ENCODE results near the gene OXTR.

Gene OXTR

DNA sequence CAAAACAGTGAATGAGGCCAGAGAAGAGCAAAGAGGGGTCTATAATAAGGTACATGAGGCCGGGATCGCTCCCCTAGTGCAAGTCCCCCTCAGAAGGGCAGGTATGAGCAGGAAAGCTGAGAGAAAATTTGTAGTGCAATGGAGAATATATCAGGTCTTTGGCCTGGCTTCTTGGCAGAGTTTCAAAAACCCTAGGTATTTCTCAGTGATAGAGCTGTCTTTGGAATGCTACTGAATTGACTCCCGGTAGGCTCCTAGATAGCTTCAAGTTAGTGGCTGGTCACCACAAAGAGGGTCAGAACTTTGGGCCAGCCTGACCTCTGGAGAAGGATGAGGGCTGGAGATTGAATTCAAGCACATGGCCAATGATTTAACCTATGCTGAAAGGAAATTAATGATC lies 30.6 kb upstream of the OXTR start:
- TF ChIP-seq, protein P1, sequence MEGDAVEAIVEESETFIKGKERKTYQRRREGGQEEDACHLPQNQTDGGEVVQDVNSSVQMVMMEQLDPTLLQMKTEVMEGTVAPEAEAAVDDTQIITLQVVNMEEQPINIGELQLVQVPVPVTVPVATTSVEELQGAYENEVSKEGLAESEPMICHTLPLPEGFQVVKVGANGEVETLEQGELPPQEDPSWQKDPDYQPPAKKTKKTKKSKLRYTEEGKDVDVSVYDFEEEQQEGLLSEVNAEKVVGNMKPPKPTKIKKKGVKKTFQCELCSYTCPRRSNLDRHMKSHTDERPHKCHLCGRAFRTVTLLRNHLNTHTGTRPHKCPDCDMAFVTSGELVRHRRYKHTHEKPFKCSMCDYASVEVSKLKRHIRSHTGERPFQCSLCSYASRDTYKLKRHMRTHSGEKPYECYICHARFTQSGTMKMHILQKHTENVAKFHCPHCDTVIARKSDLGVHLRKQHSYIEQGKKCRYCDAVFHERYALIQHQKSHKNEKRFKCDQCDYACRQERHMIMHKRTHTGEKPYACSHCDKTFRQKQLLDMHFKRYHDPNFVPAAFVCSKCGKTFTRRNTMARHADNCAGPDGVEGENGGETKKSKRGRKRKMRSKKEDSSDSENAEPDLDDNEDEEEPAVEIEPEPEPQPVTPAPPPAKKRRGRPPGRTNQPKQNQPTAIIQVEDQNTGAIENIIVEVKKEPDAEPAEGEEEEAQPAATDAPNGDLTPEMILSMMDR (conservative IDR thresholded peaks at IDR 0.05; ENCODE audit: low read depth, low read length), result no peak
- no peak for DNase-seq (ENCODE audit: low read depth)

DNA sequence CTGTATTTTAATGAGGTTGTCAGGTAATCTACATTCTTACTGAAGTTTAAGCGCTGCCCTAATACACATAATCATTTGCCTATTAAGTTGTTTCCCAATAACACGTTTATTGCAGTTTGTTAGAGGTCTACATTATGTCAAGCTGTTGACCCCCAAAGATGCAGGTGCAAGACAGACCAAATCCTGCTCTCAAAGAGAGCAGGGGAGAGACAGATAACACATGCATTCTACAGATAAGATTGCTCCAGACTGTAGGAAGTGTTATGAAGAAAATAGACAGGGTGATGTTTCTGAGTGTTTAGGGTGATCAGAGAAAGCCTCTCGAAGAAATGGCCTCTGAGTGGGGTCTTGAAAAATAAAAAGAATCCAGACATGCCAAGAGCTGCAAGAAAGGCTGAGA lies 24.8 kb upstream of the OXTR start:
- TF ChIP-seq, protein P1 (conservative IDR thresholded peaks at IDR 0.05; ENCODE audit: low read depth, low read length), result no peak
- H3K4me3 ChIP-seq (ENCODE audit: low read length), result no peak overlapping the region
- no peak for DNase-seq (ENCODE audit: low read depth)

More for the DNA sequence above, 30.6 kb upstream of the OXTR start:
- H3K4me3 ChIP-seq (ENCODE audit: low read length), result no peak overlapping the region

DNA sequence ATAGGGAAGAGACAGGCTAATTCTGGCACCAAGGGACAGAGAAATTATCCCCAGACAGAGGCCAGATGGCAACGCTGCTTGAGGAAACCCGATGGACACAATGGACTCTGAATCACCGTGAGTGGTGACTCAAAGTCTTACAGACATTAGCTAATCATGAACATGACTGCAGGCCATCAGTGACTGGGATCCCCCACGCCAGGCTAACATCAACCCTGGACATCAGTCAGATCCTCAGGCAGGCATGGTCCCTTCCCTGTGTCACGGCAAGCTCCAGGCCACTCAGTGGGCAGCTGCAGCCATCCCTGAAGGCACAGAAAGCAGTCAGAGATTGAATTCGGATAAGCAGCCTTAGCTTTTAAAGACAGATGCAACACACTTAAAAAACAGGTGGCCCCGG lies 23.8 kb upstream of the OXTR start:
- DNase-seq (ENCODE audit: low read depth), result no peak
- no peak overlapping the region for H3K4me3 ChIP-seq (ENCODE audit: low read length)
- TF ChIP-seq, protein P1 (conservative IDR thresholded peaks at IDR 0.05; ENCODE audit: low read depth, low read length), result no peak

DNA sequence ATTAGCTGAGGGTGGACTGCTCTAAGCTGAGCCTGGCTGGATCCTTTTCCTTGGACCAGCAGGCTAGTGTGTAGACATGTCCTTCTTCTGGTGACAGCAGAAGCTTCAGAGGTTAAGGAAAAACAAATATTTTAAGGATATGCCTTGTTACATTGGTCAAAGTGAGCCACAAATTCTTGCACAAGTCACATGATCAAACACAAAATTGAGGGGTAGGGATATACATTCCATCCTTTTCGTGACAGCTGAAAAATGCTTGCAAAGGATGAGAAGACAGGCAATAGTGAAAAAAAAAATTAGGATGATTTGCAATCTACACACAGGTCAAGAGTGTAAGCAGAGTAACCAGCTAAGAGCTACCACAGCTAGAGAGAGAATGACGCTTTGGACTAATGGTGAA lies 21.1 kb upstream of the OXTR start:
- H3K4me3 ChIP-seq (ENCODE audit: low read length), result no peak overlapping the region
- no peak for DNase-seq (ENCODE audit: low read depth)
- TF ChIP-seq, protein P1 (conservative IDR thresholded peaks at IDR 0.05; ENCODE audit: low read depth, low read length), result no peak

DNA sequence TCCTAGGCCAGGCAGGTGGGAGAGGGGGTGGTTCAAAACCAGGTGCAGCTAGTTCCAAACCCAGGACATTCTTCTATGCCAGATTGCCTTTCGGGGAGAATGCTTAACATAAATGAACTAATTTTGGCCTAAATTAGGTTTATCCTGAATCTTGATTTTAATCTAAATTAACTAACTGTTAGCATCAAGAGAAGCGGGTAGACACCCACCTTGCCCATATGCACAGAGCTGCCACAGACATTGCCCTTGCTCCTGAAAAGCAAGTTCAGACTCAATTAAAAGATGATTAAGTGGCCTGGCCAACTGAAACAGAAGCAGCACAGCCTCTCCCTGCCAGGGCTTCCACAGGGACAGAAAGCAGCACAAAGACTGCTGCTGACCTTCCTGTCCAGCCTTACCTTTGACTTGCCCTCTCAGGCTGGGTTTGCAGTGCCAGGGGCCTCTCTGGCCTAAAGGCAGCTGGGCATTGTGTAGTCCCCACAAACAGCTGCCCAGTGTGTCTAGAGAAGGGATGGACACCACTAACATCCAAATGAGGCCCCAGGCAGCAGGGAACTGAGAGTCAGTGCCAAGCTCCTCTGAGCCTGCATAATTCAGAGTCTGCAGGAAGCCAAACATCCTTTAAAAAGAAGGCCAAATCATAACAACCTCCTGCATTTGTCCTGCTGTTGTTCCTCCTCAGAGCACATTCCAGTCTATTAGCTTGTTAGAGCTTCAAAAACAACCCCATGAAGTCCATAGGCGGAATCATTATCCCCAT lies 15.4 kb upstream of the OXTR start:
- no peak overlapping the region for H3K4me3 ChIP-seq (ENCODE audit: low read length)
- TF ChIP-seq, protein P1 (conservative IDR thresholded peaks at IDR 0.05; ENCODE audit: low read depth, low read length), result no peak
- no peak for DNase-seq (ENCODE audit: low read depth)

DNA sequence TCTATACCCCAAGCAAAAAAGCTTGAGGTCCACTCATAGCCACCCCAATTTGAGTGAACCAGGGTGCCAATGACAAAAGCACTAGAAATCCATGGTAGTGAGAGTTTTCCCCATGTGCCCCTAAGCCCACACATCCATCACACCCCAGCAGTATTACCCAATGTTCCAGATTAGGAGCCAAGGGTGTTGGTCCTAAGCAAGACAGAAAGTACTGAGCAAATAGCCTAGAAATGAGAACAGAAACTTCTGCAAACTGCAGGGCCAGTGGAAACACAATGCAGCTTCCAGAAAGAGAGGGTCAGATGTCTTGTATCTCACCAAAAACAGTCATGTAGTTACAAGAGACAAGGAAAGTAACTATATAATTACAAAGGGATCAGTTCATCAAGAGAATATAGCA lies 10.9 kb upstream of the OXTR start:
- no peak for DNase-seq (ENCODE audit: low read depth)
- TF ChIP-seq, protein P1 (conservative IDR thresholded peaks at IDR 0.05; ENCODE audit: low read depth, low read length), result no peak
- no peak overlapping the region for H3K4me3 ChIP-seq (ENCODE audit: low read length)

DNA sequence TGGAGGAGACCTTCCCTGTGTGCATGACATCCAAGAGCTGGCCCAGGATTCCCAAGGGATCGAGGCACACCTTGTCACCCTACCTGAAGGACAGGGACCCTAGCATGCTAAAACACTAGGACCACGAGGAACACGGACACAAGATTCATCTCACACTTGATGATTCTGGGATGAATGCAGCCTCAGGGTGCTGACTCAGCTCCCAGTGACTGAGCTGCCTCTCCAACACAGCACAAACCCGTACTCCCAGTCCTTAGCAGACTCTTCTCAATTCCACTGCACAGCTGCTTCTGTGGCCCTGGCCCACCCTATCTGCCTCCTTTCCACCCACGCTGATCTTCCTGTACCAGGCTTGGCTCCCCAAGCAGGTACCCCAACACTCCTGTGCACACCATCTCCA lies 9.1 kb upstream of the OXTR start:
- TF ChIP-seq, protein P1 (conservative IDR thresholded peaks at IDR 0.05; ENCODE audit: low read depth, low read length), result no peak

More for the DNA sequence above, 9.1 kb upstream of the OXTR start:
- no peak overlapping the region for H3K4me3 ChIP-seq (ENCODE audit: low read length)
- no peak for DNase-seq (ENCODE audit: low read depth)

Data from retinal pigment epithelial cell (primary cell).